Neural progenitor cell (in vitro differentiated cells): ENCODE results near the gene KLK3. TPM values are rescaled to one million over a fixed set of nuclear protein-coding genes. Genes with fewer than 3 reads are reported as not detected.

Source experiments
- DNase-seq: peaks from one replicate; pipeline ENCODE4 v3.0.0-alpha.2; 2016; ENCODE audit warnings: low spot score
- H2AFZ ChIP-seq: fragments of 200-600 bp; sonication (generic); replicated peaks from 2 replicates; pipeline ENCODE4 v1.6.1; 2016; ENCODE audit warnings: antibody characterized with exemption
- H3F3A ChIP-seq: fragments of 200-600 bp; sonication (generic); 2 replicates; pipeline ENCODE4 v1.6.1; 2016; ENCODE audit warnings: antibody characterized with exemption, low read depth
- H3K27ac ChIP-seq: fragments of 200-600 bp; sonication (generic); 2 replicates; pipeline ENCODE4 v1.5.1; 2016; ENCODE audit warnings: mild to moderate bottlenecking
- H3K27me3 ChIP-seq: fragments of 200-600 bp; sonication (generic); 2 replicates; pipeline ENCODE4 v1.6.1; 2016; ENCODE audit warnings: mild to moderate bottlenecking, moderate library complexity
- H3K36me3 ChIP-seq: fragments of 200-600 bp; sonication (generic); 2 replicates; pipeline ENCODE4 v1.5.1; 2016
- H3K4me1 ChIP-seq: fragments of 200-600 bp; sonication (generic); 2 replicates; pipeline ENCODE4 v1.6.1; 2016; ENCODE audit warnings: mixed run types
- H3K4me2 ChIP-seq: fragments of 200-600 bp; sonication (generic); 2 replicates; pipeline ENCODE4 v1.6.1; 2016
- H3K4me3 ChIP-seq: fragments of 200-600 bp; sonication (generic); 2 replicates; pipeline ENCODE4 v1.5.1; 2016
- H3K79me2 ChIP-seq: fragments of 200-600 bp; sonication (generic); 2 replicates; pipeline ENCODE4 v1.6.1; 2016; ENCODE audit warnings: low read depth
- H3K9ac ChIP-seq: fragments of 200-600 bp; sonication (generic); 2 replicates; pipeline ENCODE4 v1.6.1; 2016
- H3K9me3 ChIP-seq: fragments of 200-600 bp; sonication (generic); 2 replicates; pipeline ENCODE4 v1.5.1; 2016; ENCODE audit warnings: low read depth
- H4K20me1 ChIP-seq: fragments of 200-600 bp; sonication (generic); 2 replicates; pipeline ENCODE4 v1.6.1; 2016; ENCODE audit warnings: low read depth
- H3K27ac Mint-ChIP-seq: 3 replicates; pipeline ENCODE4 v1.8.0; 2021; ENCODE audit warnings: mixed read lengths
- H3K27me3 Mint-ChIP-seq: 2 replicates; pipeline ENCODE4 v1.8.0; 2022; ENCODE audit warnings: low read depth, mild to moderate bottlenecking, inconsistent platforms, moderate library complexity, mixed read lengths; ENCODE audit not compliant: insufficient read depth
- H3K36me3 Mint-ChIP-seq: 3 replicates; pipeline ENCODE4 v1.8.0; 2021; ENCODE audit warnings: mixed read lengths
- H3K4me1 Mint-ChIP-seq: 3 replicates; pipeline ENCODE4 v1.8.0; 2021; ENCODE audit warnings: mixed read lengths
- H3K4me3 Mint-ChIP-seq: 3 replicates; pipeline ENCODE4 v1.8.0; 2021; ENCODE audit warnings: mild to moderate bottlenecking, moderate library complexity, mixed read lengths
- H3K9me3 Mint-ChIP-seq: 3 replicates; pipeline ENCODE4 v1.8.0; 2020; ENCODE audit warnings: mixed read lengths
- EZH2 ChIP-seq: fragments of 200-600 bp; sonication (generic); IDR thresholded peaks from 2 replicates; pipeline ENCODE4 v1.6.1; 2017; ENCODE audit warnings: antibody characterized with exemption, mild to moderate bottlenecking, moderate library complexity
- EZH2phosphoT487 ChIP-seq: fragments of 200-600 bp; sonication (generic); IDR thresholded peaks from 2 replicates; pipeline ENCODE4 v1.6.1; 2017; ENCODE audit warnings: antibody characterized with exemption
- total RNA-seq: library from RNA; depleted of rRNA; stranded (reverse); fragments of >200 nt; gene quantifications from 2 replicates; pipeline ENCODE4 v1.2.3, GENCODE V29; 2015; ENCODE audit warnings: low replicate concordance
- TF ChIP-seq, protein P1 (sequence below): fragments of 200-600 bp; sonication (generic); IDR thresholded peaks from 2 replicates; pipeline ENCODE4 v1.5.1; 2017; ENCODE audit warnings: antibody characterized with exemption, mild to moderate bottlenecking

KLK3 gene
- total RNA-seq, 1 donor from 2014 or later: not detected

DNA sequence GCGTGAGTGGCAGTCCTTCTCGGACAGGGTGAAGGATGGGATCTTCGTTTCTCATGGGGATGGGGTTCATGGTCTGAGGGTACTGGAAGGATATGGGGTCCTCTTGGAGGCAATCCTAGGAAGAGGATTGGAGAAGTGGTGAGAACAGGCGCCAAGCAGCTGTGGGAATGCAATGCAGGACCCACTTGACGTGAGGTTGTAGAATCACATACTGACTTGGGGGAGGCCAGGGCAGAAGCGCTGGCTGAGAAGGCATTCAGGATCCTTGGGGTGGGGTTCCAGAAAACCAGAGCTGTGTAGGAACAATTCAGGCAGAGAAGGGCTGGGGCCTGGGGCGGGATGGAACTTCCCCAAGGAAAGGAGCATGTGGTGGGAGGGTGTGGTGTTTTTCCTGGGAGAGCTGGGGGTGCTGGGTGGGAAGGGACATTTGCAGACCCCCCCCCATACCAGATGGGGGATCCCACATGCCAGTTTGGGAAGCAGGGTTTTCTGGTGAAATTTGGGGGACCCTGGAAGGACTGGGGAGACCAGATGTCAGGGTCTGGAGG is 32.0 kb upstream of the KLK3 start:
- DNase-seq: no peak
- H2AFZ ChIP-seq: no peak overlapping the region
- no peaks in the 10 kb centered on the region for H3K36me3 ChIP-seq
- H3K4me2 ChIP-seq: no peak overlapping the region
- H3K27me3 Mint-ChIP-seq: peaks cover 53% of the 10 kb centered on the region
- H3K79me2 ChIP-seq: no peaks in the 10 kb centered on the region
- no peaks in the 10 kb centered on the region for H3K4me1 ChIP-seq
- H3K27me3 ChIP-seq: peaks cover 84% of the 10 kb centered on the region
- H3K4me1 Mint-ChIP-seq: peaks cover 12% of the 10 kb centered on the region
- TF ChIP-seq, protein P1, sequence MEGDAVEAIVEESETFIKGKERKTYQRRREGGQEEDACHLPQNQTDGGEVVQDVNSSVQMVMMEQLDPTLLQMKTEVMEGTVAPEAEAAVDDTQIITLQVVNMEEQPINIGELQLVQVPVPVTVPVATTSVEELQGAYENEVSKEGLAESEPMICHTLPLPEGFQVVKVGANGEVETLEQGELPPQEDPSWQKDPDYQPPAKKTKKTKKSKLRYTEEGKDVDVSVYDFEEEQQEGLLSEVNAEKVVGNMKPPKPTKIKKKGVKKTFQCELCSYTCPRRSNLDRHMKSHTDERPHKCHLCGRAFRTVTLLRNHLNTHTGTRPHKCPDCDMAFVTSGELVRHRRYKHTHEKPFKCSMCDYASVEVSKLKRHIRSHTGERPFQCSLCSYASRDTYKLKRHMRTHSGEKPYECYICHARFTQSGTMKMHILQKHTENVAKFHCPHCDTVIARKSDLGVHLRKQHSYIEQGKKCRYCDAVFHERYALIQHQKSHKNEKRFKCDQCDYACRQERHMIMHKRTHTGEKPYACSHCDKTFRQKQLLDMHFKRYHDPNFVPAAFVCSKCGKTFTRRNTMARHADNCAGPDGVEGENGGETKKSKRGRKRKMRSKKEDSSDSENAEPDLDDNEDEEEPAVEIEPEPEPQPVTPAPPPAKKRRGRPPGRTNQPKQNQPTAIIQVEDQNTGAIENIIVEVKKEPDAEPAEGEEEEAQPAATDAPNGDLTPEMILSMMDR: no peak
- no peak for TF ChIP-seq EZH2phosphoT487
- TF ChIP-seq EZH2: no peak
- no peaks in the 10 kb centered on the region for H3F3A ChIP-seq
- H3K9ac ChIP-seq: no peak overlapping the region
- no peak overlapping the region for H3K27ac ChIP-seq
- H3K9me3 ChIP-seq: no peaks in the 10 kb centered on the region
- no peak overlapping the region for H3K4me3 ChIP-seq
- no peak overlapping the region for H3K4me3 Mint-ChIP-seq
- H3K9me3 Mint-ChIP-seq: peaks cover 7% of the 10 kb centered on the region
- no peaks in the 10 kb centered on the region for H4K20me1 ChIP-seq
- no peaks in the 10 kb centered on the region for H3K36me3 Mint-ChIP-seq
- no peak overlapping the region for H3K27ac Mint-ChIP-seq

DNA sequence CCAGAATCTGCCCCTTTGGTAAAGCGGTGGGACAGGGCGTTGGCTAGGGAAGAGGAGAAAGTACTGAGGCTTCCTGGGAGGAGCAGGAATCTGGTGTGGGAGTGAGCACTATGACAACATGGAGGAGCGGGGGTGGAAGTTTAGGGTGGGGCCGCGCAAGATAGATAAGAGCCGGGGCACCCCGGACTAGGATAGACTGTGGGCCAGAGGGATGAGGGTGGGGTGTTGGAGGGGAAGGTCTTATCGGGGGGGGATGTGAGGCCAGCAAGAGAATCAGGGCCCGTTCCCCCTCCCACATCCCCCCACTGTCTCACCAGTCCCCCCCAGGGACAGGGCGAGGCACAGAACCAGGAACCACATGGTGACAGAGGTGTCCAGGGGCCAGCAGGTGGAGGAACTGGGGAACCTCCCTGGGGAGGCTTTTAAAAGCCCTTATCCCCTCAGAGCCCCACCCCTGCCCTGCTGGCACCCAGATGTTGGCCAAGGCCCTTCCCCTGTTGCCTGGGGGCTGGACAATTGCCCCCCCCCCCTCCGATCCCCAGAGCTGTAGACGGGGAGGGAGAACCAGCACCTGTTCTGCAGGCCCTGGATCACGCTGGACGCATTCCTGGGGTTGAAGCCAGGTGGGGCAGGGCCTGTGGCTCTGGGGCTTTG is 31.2 kb upstream of the KLK3 start, which contains the start of gene KLK1:
Gene KLK1 (minus strand): TSS at position 399 of the 654 bp plus-strand sequence. CDS start 39 bp downstream, at position 360.
- no peaks in the 10 kb centered on the region for H3K79me2 ChIP-seq
- H3K36me3 ChIP-seq: no peaks in the 10 kb centered on the region
- H3K4me1 Mint-ChIP-seq: peaks cover 12% of the 10 kb centered on the region
- H3K9me3 ChIP-seq: no peaks in the 10 kb centered on the region
- peaks cover 76% of the 10 kb centered on the region for H3K27me3 ChIP-seq
- DNase-seq: no peak
- H3K27ac ChIP-seq: no peak within 1 kb of the TSS
- peaks cover 49% of the 10 kb centered on the region for H3K27me3 Mint-ChIP-seq
- no peaks in the 10 kb centered on the region for H4K20me1 ChIP-seq
- H3F3A ChIP-seq: no peaks in the 10 kb centered on the region
- H3K27ac Mint-ChIP-seq: no peak within 1 kb of the TSS
- H2AFZ ChIP-seq: no peak within 1 kb of the TSS
- no peaks in the 10 kb centered on the region for H3K36me3 Mint-ChIP-seq
- H3K4me3 Mint-ChIP-seq: no peak within 1 kb of the TSS
- no peak within 1 kb of the TSS for H3K9ac ChIP-seq
- no peak within 1 kb of the TSS for H3K4me2 ChIP-seq
- H3K4me1 ChIP-seq: no peaks in the 10 kb centered on the region
- H3K9me3 Mint-ChIP-seq: peaks cover 7% of the 10 kb centered on the region
- no peak within 1 kb of the TSS for H3K4me3 ChIP-seq
- TF ChIP-seq EZH2phosphoT487 (no peak), EZH2 (no peak)
- TF ChIP-seq, protein P1: no peak

DNA sequence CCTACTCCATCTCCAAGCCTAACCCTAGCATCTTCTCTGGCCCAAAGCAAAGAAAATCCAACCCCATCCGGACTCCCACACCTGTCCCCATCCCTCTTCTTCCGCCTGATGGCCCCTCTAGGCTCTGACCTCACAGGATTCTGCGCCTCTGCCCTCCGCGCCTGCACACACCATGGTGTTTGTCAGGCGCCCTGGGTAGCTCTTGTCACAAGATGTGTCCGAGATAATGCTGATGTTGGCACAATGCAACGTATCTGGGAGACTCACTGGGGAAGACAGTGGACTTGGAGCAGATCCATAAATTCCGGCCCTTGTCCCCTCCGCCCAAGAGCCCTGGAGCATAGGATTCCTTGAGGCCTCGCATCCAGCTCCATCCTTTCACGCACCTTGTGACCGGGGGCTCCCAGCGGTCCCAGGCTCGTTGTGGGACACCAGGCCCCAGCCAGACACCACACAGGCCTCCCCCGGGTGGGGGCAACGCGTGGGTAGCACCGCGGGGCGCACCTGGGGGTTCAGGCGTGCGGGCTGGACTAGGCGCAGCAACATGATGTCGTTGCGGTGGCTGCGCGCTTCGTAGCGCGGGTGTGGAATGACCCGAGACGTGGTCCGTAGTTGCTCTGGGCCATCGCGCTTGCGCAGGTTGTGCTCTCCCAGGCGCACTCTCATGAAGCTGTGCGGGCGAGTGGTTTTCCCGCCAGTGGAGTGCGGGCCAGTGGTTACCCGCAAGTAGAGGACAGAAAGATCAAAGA is 28.0 kb upstream of the KLK3 start:
- no peak overlapping the region for H3K4me3 Mint-ChIP-seq

More for the DNA sequence above, 28.0 kb upstream of the KLK3 start:
- Mint-ChIP-seq H3K4me1 (no peaks in the 10 kb centered on the region), H3K36me3 (no peaks in the 10 kb centered on the region), H3K27ac (no peak overlapping the region), H3K27me3 (peaks cover 28% of the 10 kb centered on the region), H3K9me3 (peaks cover 2% of the 10 kb centered on the region)
- Histone ChIP-seq H3K27me3 (peaks cover 45% of the 10 kb centered on the region), H3K4me2 (no peak overlapping the region), H3K27ac (no peak overlapping the region), H2AFZ (no peak overlapping the region), H3K79me2 (no peaks in the 10 kb centered on the region), H3K36me3 (no peaks in the 10 kb centered on the region), H3K4me1 (no peaks in the 10 kb centered on the region), H4K20me1 (no peaks in the 10 kb centered on the region), H3K4me3 (no peak overlapping the region), H3K9me3 (no peaks in the 10 kb centered on the region), H3K9ac (no peak overlapping the region), H3F3A (no peaks in the 10 kb centered on the region)
- no peak for DNase-seq
- no peak for TF ChIP-seq EZH2phosphoT487
